ENCODE measurements around the gene C2CD3. TPM values are rescaled to one million over a fixed set of nuclear protein-coding genes. Genes with fewer than 3 reads are reported as not detected.
"Not testable (repeated sequence)": the region's sequence is repeated elsewhere in the genome, so short reads cannot be mapped to it uniquely, and the experiment has no call there.

The C2CD3 gene
- total RNA-seq, 1 experiment from 2014 or later = 22.0 TPM

DNA sequence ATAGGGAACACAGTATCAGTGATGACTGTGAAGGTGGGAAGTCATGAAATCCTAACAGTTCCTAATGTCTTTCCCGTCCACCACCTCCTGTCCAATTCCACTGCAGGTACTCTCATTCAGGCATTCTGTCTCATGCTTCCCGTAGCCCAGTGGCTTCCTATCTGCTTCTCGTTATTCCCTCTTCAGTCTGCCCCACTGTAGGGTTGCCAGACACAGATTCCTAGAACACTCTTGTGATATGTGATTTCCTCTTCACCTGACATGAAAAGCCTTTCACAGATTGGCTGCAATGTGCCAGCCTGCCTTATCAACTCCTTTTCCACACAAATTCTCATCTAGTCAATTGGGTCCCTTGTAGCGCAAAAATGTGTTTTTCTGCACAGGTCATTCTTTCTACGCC, 49.0 kb downstream of the C2CD3 start:
- Histone ChIP-seq H3K27ac (ENCODE audit: insufficient read length, low read depth, low read length) (no peak overlapping the region), H3K4ac (ENCODE audit: low read depth, low read length) (no peak overlapping the region), H4K91ac (ENCODE audit: insufficient read length, low read depth, low read length) (no peak overlapping the region), H3K23me2 (ENCODE audit: insufficient read length, low read depth, low read length, poor library complexity, severe bottlenecking) (no peaks in the 10 kb centered on the region), H3T11ph (ENCODE audit: low read length) (no peak overlapping the region), H2BK5ac (ENCODE audit: insufficient read length, low read length) (no peak overlapping the region), H4K5ac (ENCODE audit: insufficient read length, low read depth, low read length) (no peak overlapping the region), H2BK120ac (ENCODE audit: low read depth, low read length, poor library complexity, severe bottlenecking) (no peak overlapping the region), H3K4me1 (ENCODE audit: insufficient read depth, low read length) (no peaks in the 10 kb centered on the region), H4K8ac (replicated peaks; ENCODE audit: insufficient read length, low read depth, low read length) (no peak overlapping the region), H3K14ac (ENCODE audit: insufficient read depth, low read length) (no peak overlapping the region), H3K79me1 (ENCODE audit: insufficient read depth, low read depth, low read length, poor library complexity, severe bottlenecking) (no peaks in the 10 kb centered on the region), H2BK15ac (ENCODE audit: low read depth, low read length) (no peak overlapping the region), H3K23ac (ENCODE audit: insufficient read length, low read depth, low read length) (no peak overlapping the region), H2BK12ac (ENCODE audit: insufficient read length, low read depth, low read length) (no peak overlapping the region), H3K79me2 (ENCODE audit: insufficient read depth, low read length) (no peaks in the 10 kb centered on the region), H3K9ac (ENCODE audit: extremely low read depth, insufficient read length, low read length) (no peak overlapping the region), H4K20me1 (ENCODE audit: control insufficient read depth, insufficient read depth, insufficient read length) (no peaks in the 10 kb centered on the region), H2AFZ (ENCODE audit: low read length) (no peak overlapping the region), H2AK5ac (ENCODE audit: insufficient read length, low read length) (no peak overlapping the region), H2BK20ac (ENCODE audit: low read depth, low read length, poor library complexity, severe bottlenecking) (no peak overlapping the region), H3K9me3 (ENCODE audit: control insufficient read depth, low read depth, low read length) (no peaks in the 10 kb centered on the region), H3K27me3 (ENCODE audit: insufficient read depth, low read length) (no peaks in the 10 kb centered on the region), H3K4me2 (ENCODE audit: insufficient read depth, insufficient read length, low read length) (no peak overlapping the region), H3K18ac (ENCODE audit: insufficient read length, low read depth, low read length) (no peak overlapping the region), H3K56ac (ENCODE audit: insufficient read length, low read depth, low read length) (no peak overlapping the region)
- Mint-ChIP-seq H3K4me1 (no peaks in the 10 kb centered on the region), H3K27me3 (ENCODE audit: low read depth) (no peaks in the 10 kb centered on the region), H3K9me3 (no peaks in the 10 kb centered on the region), H3K27ac (no peak overlapping the region; a peak in 2 of 7 replicates), H3K36me3 (ENCODE audit: insufficient read depth in 1 of 3, low read depth in 3 of 3) (peaks cover 5 to 25% (median 6%) of the 10 kb centered on the region in 3 experiments), H3K4me3 (no peak overlapping the region)
- TF ChIP-seq, protein P1, sequence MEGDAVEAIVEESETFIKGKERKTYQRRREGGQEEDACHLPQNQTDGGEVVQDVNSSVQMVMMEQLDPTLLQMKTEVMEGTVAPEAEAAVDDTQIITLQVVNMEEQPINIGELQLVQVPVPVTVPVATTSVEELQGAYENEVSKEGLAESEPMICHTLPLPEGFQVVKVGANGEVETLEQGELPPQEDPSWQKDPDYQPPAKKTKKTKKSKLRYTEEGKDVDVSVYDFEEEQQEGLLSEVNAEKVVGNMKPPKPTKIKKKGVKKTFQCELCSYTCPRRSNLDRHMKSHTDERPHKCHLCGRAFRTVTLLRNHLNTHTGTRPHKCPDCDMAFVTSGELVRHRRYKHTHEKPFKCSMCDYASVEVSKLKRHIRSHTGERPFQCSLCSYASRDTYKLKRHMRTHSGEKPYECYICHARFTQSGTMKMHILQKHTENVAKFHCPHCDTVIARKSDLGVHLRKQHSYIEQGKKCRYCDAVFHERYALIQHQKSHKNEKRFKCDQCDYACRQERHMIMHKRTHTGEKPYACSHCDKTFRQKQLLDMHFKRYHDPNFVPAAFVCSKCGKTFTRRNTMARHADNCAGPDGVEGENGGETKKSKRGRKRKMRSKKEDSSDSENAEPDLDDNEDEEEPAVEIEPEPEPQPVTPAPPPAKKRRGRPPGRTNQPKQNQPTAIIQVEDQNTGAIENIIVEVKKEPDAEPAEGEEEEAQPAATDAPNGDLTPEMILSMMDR (conservative IDR thresholded peaks at IDR 0.05) = no peak
- no CpG with 5 or more reads among the region's 5 CpGs for WGBS (ENCODE audit: extremely low coverage, insufficient read length, low lambda C conversion rate)
- DNase-seq = no peak

- H3K27ac ChIP-seq (ENCODE audit: insufficient read length, low read depth, low read length); H4K91ac ChIP-seq (ENCODE audit: insufficient read length, low read depth, low read length); H3K9ac ChIP-seq (ENCODE audit: extremely low read depth, insufficient read length, low read length); H3K4me1 ChIP-seq (ENCODE audit: insufficient read depth, low read length); H3K27ac Mint-ChIP-seq; H3K9me3 ChIP-seq (ENCODE audit: control insufficient read depth, low read depth, low read length); H3K23me2 ChIP-seq (ENCODE audit: insufficient read length, low read depth, low read length, poor library complexity, severe bottlenecking); H2AFZ ChIP-seq (ENCODE audit: low read length); H3K4me1 Mint-ChIP-seq; H2AK5ac ChIP-seq (ENCODE audit: insufficient read length, low read length); H3K4me3 Mint-ChIP-seq; H3T11ph ChIP-seq (ENCODE audit: low read length); H2BK5ac ChIP-seq (ENCODE audit: insufficient read length, low read length); H4K8ac ChIP-seq (replicated peaks; ENCODE audit: insufficient read length, low read depth, low read length); H4K20me1 ChIP-seq (ENCODE audit: control insufficient read depth, insufficient read depth, insufficient read length); H2BK20ac ChIP-seq (ENCODE audit: low read depth, low read length, poor library complexity, severe bottlenecking); H3K18ac ChIP-seq (ENCODE audit: insufficient read length, low read depth, low read length); DNase-seq; H3K23ac ChIP-seq (ENCODE audit: insufficient read length, low read depth, low read length); H2BK12ac ChIP-seq (ENCODE audit: insufficient read length, low read depth, low read length); H3K56ac ChIP-seq (ENCODE audit: insufficient read length, low read depth, low read length); H3K27me3 ChIP-seq (ENCODE audit: insufficient read depth, low read length); H2BK120ac ChIP-seq (ENCODE audit: low read depth, low read length, poor library complexity, severe bottlenecking); H3K14ac ChIP-seq (ENCODE audit: insufficient read depth, low read length); H3K9me3 Mint-ChIP-seq; H3K79me2 ChIP-seq (ENCODE audit: insufficient read depth, low read length); H4K5ac ChIP-seq (ENCODE audit: insufficient read length, low read depth, low read length); H2BK15ac ChIP-seq (ENCODE audit: low read depth, low read length); H3K4me2 ChIP-seq (ENCODE audit: insufficient read depth, insufficient read length, low read length); H3K27me3 Mint-ChIP-seq (ENCODE audit: low read depth); H3K4ac ChIP-seq (ENCODE audit: low read depth, low read length); H3K79me1 ChIP-seq (ENCODE audit: insufficient read depth, low read depth, low read length, poor library complexity, severe bottlenecking): not testable (repeated sequence)
- H3K36me3 Mint-ChIP-seq (ENCODE audit: insufficient read depth in 1 of 3, low read depth in 3 of 3) = peaks cover 12 to 37% (median 17%) of the 10 kb centered on the region in 3 experiments
- WGBS (ENCODE audit: extremely low coverage, insufficient read length, low lambda C conversion rate) = no CpG with 5 or more reads among the region's 5 CpGs
Observed at GRCh38 chr11:74120260-74121035, 50.4 kb downstream of the C2CD3 start.

Measured in H9 (cell line).